IMR-90 (cell line): ENCODE results near the gene PREB.

ENCODE experiments used
- POLR2A ChIP-seq: IDR thresholded peaks from 2 replicates; pipeline ENCODE4 v1.6.1; 2012; ENCODE audit warnings: mild to moderate bottlenecking, low read depth, low read length
- SMC3 ChIP-seq: fragments of 150-350 bp; IDR thresholded peaks from 2 replicates; pipeline ENCODE4 v1.6.1; 2016; ENCODE audit warnings: low read depth, mild to moderate bottlenecking, antibody characterized with exemption, low read length, moderate library complexity
- TF ChIP-seq, protein P1 (sequence below): fragments of 150-350 bp; IDR thresholded peaks from 2 replicates; pipeline ENCODE4 v1.6.1; 2017; ENCODE audit warnings: mild to moderate bottlenecking, antibody characterized with exemption, low read length, low read depth
- TF ChIP-seq, protein P2 (sequence below): conservative IDR thresholded peaks from 2 replicates; pipeline ENCODE4 v1.5.1; 2012; ENCODE audit warnings: mild to moderate bottlenecking, low read depth, low read length, improper control_type of control experiment

DNA sequence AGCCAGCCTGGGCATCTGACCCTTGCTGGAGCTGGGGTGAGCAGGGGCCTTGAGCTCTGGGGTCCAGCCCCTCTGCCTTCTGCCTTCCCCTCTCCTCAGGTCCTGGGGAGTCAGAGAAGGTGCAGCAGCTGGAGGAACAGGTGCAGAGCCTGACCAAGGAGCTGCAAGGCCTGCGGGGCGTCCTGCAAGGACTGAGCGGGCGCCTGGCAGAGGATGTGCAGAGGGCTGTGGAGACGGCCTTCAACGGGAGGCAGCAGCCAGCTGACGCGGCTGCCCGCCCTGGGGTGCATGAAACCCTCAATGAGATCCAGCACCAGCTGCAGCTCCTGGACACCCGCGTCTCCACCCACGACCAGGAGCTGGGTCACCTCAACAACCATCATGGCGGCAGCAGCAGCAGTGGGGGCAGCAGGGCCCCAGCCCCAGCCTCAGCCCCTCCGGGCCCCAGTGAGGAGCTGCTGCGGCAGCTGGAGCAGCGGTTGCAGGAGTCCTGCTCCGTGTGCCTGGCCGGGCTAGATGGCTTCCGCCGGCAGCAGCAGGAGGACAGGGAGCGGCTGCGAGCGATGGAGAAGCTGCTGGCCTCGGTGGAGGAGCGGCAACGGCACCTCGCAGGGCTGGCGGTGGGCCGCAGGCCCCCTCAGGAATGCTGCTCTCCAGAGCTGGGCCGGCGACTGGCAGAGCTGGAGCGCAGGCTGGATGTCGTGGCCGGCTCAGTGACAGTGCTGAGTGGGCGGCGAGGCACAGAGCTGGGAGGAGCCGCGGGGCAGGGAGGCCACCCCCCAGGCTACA, 52.3 kb downstream of the PREB start:
- TF ChIP-seq, protein P1, sequence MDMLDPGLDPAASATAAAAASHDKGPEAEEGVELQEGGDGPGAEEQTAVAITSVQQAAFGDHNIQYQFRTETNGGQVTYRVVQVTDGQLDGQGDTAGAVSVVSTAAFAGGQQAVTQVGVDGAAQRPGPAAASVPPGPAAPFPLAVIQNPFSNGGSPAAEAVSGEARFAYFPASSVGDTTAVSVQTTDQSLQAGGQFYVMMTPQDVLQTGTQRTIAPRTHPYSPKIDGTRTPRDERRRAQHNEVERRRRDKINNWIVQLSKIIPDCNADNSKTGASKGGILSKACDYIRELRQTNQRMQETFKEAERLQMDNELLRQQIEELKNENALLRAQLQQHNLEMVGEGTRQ: no peak
- no peak for TF ChIP-seq SMC3
- TF ChIP-seq POLR2A: no peak
- TF ChIP-seq, protein P2, sequence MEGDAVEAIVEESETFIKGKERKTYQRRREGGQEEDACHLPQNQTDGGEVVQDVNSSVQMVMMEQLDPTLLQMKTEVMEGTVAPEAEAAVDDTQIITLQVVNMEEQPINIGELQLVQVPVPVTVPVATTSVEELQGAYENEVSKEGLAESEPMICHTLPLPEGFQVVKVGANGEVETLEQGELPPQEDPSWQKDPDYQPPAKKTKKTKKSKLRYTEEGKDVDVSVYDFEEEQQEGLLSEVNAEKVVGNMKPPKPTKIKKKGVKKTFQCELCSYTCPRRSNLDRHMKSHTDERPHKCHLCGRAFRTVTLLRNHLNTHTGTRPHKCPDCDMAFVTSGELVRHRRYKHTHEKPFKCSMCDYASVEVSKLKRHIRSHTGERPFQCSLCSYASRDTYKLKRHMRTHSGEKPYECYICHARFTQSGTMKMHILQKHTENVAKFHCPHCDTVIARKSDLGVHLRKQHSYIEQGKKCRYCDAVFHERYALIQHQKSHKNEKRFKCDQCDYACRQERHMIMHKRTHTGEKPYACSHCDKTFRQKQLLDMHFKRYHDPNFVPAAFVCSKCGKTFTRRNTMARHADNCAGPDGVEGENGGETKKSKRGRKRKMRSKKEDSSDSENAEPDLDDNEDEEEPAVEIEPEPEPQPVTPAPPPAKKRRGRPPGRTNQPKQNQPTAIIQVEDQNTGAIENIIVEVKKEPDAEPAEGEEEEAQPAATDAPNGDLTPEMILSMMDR: no peak
